OCI-LY7 (cell line): ENCODE measurements around the gene HGS. TPM values are rescaled to one million over a fixed set of nuclear protein-coding genes. Genes with fewer than 3 reads are reported as not detected.

ENCODE experiments used
- BruUV-seq: library from RNA; stranded (reverse); fragments of 400-500 nt; replicated peaks from 2 replicates; lab custom pipeline; 2021; lab: Mats Ljungman, UMichigan
- CTCF ChIA-PET: fragments of 300-600 bp; sonication (Branson Sonifier 250); formaldehyde crosslinking; loops from one replicate; lab custom pipeline; 2022; ENCODE audit warnings: antibody characterized with exemption; ENCODE audit not compliant: unreplicated experiment; lab: Charles Lee
- POLR2A ChIA-PET: fragments of 300-600 bp; sonication (Branson Sonifier 250); formaldehyde crosslinking; loops from one replicate; lab custom pipeline; 2022; ENCODE audit warnings: antibody characterized with exemption; lab: Charles Lee
- DNase-seq: peaks from one replicate; pipeline ENCODE4 v3.0.0-alpha.2; 2015; ENCODE audit warnings: low spot score
- H2AFZ ChIP-seq: fragments of 200-600 bp; sonication (generic), shearing (Covaris generic); 2 replicates; pipeline ENCODE4 v1.6.1; 2014; ENCODE audit warnings: mild to moderate bottlenecking, antibody characterized with exemption, low read length, moderate library complexity
- H3K27ac ChIP-seq: fragments of 200-600 bp; sonication (generic); 2 replicates; pipeline ENCODE4 v1.5.1; 2014; ENCODE audit warnings: mixed run types, low read depth, mild to moderate bottlenecking, moderate library complexity, low read length, inconsistent platforms; ENCODE audit not compliant: poor library complexity, severe bottlenecking
- H3K36me3 ChIP-seq: fragments of 200-600 bp; sonication (generic); 2 replicates; pipeline ENCODE4 v1.6.1; 2014; ENCODE audit warnings: mild to moderate bottlenecking, antibody characterized with exemption, low read length, moderate library complexity, mixed read lengths; ENCODE audit not compliant: insufficient read depth
- H3K4me1 ChIP-seq: fragments of 200-600 bp; sonication (generic); 2 replicates; pipeline ENCODE4 v1.5.1; 2014; ENCODE audit warnings: mild to moderate bottlenecking, low read length; ENCODE audit not compliant: insufficient read depth, poor library complexity, severe bottlenecking
- H3K4me2 ChIP-seq: fragments of 200-600 bp; sonication (generic); 2 replicates; pipeline ENCODE4 v1.6.1; 2014; ENCODE audit warnings: mild to moderate bottlenecking, low read length
- H3K4me3 ChIP-seq: fragments of 200-600 bp; sonication (generic); 2 replicates; pipeline ENCODE4 v1.5.1; 2014; ENCODE audit warnings: mild to moderate bottlenecking, low read depth, low read length; ENCODE audit not compliant: poor library complexity, severe bottlenecking
- H3K79me2 ChIP-seq: fragments of 200-600 bp; sonication (generic); 2 replicates; pipeline ENCODE4 v1.6.1; 2016; ENCODE audit warnings: low read depth, mild to moderate bottlenecking, low read length, moderate library complexity, mixed read lengths; ENCODE audit not compliant: insufficient read depth
- H3K9me2 ChIP-seq: fragments of 200-600 bp; sonication (generic); 2 replicates; pipeline ENCODE4 v1.6.1; 2016; ENCODE audit warnings: mild to moderate bottlenecking, low read length, mixed read lengths; ENCODE audit not compliant: insufficient read depth
- H3K9me3 ChIP-seq: fragments of 200-600 bp; sonication (generic); 2 replicates; pipeline ENCODE4 v1.6.1; 2014; ENCODE audit warnings: mild to moderate bottlenecking, mixed run types, low read length, mixed read lengths
- H4K20me1 ChIP-seq: fragments of 200-600 bp; sonication (generic); 2 replicates; pipeline ENCODE4 v1.6.1; 2014; ENCODE audit warnings: mild to moderate bottlenecking, antibody characterized with exemption, low read length, moderate library complexity, mixed read lengths; ENCODE audit not compliant: insufficient read depth
- EZH2phosphoT487 ChIP-seq: fragments of 200-600 bp; sonication (generic); IDR thresholded peaks from 2 replicates; pipeline ENCODE4 v1.6.1; 2018; ENCODE audit warnings: low read depth, borderline replicate concordance, mild to moderate bottlenecking, mixed run types, antibody characterized with exemption, low read length, moderate library complexity, mixed read lengths
- intact Hi-C: fragments of 100-400 bp; cut with micrococcal nuclease; formaldehyde crosslinking; loops from one replicate; pipeline ENCODE4 v1.10.0; 2022; ENCODE audit not compliant: unreplicated experiment
- microRNA-seq: library from miRNA; unstranded; fragments of <30 nt; microRNA quantifications from one replicate; pipeline ENCODE4 v1.2.0, GENCODE V29; 2022; ENCODE audit warnings: borderline replicate concordance
- small RNA-seq: library from RNA; depleted of rRNA; stranded (forward); fragments of <200 nt; gene quantifications from one replicate; pipeline ENCODE3, GENCODE V24; 2014
- total RNA-seq, 2 experiments: library from RNA; depleted of rRNA in 1 of 2; stranded (reverse); fragments of >200 nt in 1 of 2; shearing (Covaris generic) in 1 of 2; gene quantifications; 2 replicates each; pipeline ENCODE4 v1.2.3, GENCODE V29; 2014 to 2022
- TF ChIP-seq, protein P1 (sequence below): fragments of 200-600 bp; sonication (generic); conservative IDR thresholded peaks from 2 replicates; pipeline ENCODE4 v1.5.1; 2014; ENCODE audit warnings: mild to moderate bottlenecking, antibody characterized with exemption, low read length, moderate library complexity, mixed read lengths

HGS gene
- total RNA-seq, 2 experiments from 2014 or later = 162 to 175 TPM

DNA sequence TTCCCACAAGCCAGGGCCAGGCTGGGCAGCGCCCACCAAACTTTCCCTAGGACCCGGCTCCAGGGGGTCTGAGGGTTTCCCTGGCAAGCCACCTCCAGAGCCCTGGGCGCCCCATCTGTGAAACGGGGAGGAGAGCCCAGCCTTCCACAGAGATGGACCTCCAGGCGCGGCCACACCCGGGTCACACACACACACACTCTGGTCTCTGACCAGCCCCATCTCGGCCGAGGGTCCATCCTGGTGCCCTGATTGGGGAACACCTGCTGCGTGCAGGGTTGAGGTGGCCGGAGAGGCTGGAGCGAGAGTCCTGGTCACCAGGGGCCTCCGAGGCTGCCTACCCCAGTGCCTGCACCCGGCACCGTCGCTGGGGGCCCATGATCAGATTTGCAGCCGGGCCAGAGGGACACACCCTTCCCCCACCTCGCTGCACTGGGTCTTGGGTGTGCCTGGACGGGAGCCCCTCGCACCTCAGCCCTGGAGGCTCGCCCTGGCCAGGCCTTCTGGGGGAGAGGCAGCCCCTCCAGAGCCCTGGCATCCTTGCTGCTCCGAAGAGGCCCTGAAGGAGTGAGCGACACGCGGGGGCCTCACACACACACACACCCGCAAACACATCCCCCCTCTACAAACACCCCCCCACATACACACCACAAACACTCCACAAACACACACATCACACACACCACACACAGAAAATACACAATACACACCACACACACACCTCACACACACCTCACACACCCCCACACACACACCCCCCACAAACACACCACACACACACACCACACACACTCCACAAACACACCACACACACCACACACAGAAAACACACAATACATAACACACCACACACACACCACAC lies 58.0 kb downstream of the HGS start:
- Histone ChIP-seq H3K9me2 (no peaks in the 10 kb centered on the region), H3K4me1 (no peaks in the 10 kb centered on the region), H4K20me1 (no peaks in the 10 kb centered on the region), H3K4me2 (no peak overlapping the region), H3K27ac (no peak overlapping the region), H3K9me3 (no peaks in the 10 kb centered on the region), H3K36me3 (no peaks in the 10 kb centered on the region), H3K79me2 (no peaks in the 10 kb centered on the region), H3K4me3 (no peak overlapping the region), H2AFZ (no peak overlapping the region)
- POLR2A ChIA-PET = no interaction called here
- intact Hi-C loops = no loop called here
- CTCF ChIA-PET = no interaction called here
- no peak for TF ChIP-seq EZH2phosphoT487
- TF ChIP-seq, protein P1, sequence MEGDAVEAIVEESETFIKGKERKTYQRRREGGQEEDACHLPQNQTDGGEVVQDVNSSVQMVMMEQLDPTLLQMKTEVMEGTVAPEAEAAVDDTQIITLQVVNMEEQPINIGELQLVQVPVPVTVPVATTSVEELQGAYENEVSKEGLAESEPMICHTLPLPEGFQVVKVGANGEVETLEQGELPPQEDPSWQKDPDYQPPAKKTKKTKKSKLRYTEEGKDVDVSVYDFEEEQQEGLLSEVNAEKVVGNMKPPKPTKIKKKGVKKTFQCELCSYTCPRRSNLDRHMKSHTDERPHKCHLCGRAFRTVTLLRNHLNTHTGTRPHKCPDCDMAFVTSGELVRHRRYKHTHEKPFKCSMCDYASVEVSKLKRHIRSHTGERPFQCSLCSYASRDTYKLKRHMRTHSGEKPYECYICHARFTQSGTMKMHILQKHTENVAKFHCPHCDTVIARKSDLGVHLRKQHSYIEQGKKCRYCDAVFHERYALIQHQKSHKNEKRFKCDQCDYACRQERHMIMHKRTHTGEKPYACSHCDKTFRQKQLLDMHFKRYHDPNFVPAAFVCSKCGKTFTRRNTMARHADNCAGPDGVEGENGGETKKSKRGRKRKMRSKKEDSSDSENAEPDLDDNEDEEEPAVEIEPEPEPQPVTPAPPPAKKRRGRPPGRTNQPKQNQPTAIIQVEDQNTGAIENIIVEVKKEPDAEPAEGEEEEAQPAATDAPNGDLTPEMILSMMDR = no peak
- DNase-seq = no peak
- BruUV-seq = no TSS peak

Small RNA genes lying within 50 kb of the gene (microRNA-seq; reads per million reads assigned to microRNA genes)
- gene MIR6786 = 4.5 reads per million

Small RNA genes lying within 50 kb of the gene (small RNA-seq; reads per million reads assigned to genes)
- gene MIR6786 = not detected

Other genes with a start within 250 kb of the HGS start
- gene ACTG1, start 171.2 kb upstream of the HGS start, total RNA-seq (2014; rRNA removed; shearing (Covaris generic)) = 2,245 and 2,707 TPM in 2 replicates
- gene ACTG1, start 171.2 kb upstream of the HGS start, total RNA-seq (2022) = 2,459 and 2,894 TPM in 2 replicates
- gene FSCN2, start 155.6 kb upstream of the HGS start, total RNA-seq (2014; rRNA removed; shearing (Covaris generic)) = 1.3 and 1.6 TPM in 2 replicates
- gene FSCN2, start 155.6 kb upstream of the HGS start, total RNA-seq (2022) = 4.3 and 6.7 TPM in 2 replicates
- gene FAAP100, start 131.7 kb upstream of the HGS start, total RNA-seq (2014; rRNA removed; shearing (Covaris generic)) = 51.1 and 65.2 TPM in 2 replicates
- 64.4 and 74.2 TPM in 2 replicates for gene FAAP100, start 131.7 kb upstream of the HGS start, total RNA-seq (2022)
- 59.4 and 69.6 TPM in 2 replicates for gene NPLOC4, start 46.9 kb upstream of the HGS start, total RNA-seq (2014; rRNA removed; shearing (Covaris generic))
- gene NPLOC4, start 46.9 kb upstream of the HGS start, total RNA-seq (2022) = 118 and 119 TPM in 2 replicates
- 0.95 and 1.3 TPM in 2 replicates for gene TSPAN10, start 46.8 kb upstream of the HGS start, total RNA-seq (2014; rRNA removed; shearing (Covaris generic))
- gene TSPAN10, start 46.8 kb upstream of the HGS start, total RNA-seq (2022) = 1.7 and 2.4 TPM in 2 replicates
- gene PDE6G, start 27.5 kb upstream of the HGS start, total RNA-seq (2014; rRNA removed; shearing (Covaris generic)) = not detected in 2 replicates
- gene PDE6G, start 27.5 kb upstream of the HGS start, total RNA-seq (2022) = 0.44 TPM in 1 of 2 replicates, not detected in the other
- gene OXLD1, start 17.4 kb upstream of the HGS start, total RNA-seq (2014; rRNA removed; shearing (Covaris generic)) = 148 and 151 TPM in 2 replicates
- gene OXLD1, start 17.4 kb upstream of the HGS start, total RNA-seq (2022) = 116 and 121 TPM in 2 replicates
- gene CCDC137, start 17.3 kb upstream of the HGS start, total RNA-seq (2014; rRNA removed; shearing (Covaris generic)) = 39.4 and 39.9 TPM in 2 replicates
- gene CCDC137, start 17.3 kb upstream of the HGS start, total RNA-seq (2022) = 61.1 and 61.4 TPM in 2 replicates
- gene ARL16, start 214 bp upstream of the HGS start, total RNA-seq (2014; rRNA removed; shearing (Covaris generic)) = 86.1 and 86.4 TPM in 2 replicates
- gene ARL16, start 214 bp upstream of the HGS start, total RNA-seq (2022) = 49.8 and 52.2 TPM in 2 replicates
- 49.8 and 67.2 TPM in 2 replicates for gene MRPL12, start 19.4 kb downstream of the HGS start, total RNA-seq (2014; rRNA removed; shearing (Covaris generic))
- 143 and 189 TPM in 2 replicates for gene MRPL12, start 19.4 kb downstream of the HGS start, total RNA-seq (2022)
- 46.3 and 46.9 TPM in 2 replicates for gene SLC25A10, start 28.3 kb downstream of the HGS start, total RNA-seq (2014; rRNA removed; shearing (Covaris generic))
- 41.3 and 45.6 TPM in 2 replicates for gene SLC25A10, start 28.3 kb downstream of the HGS start, total RNA-seq (2022)
- not detected in 2 replicates for gene GCGR, start 120.1 kb downstream of the HGS start, total RNA-seq (2014; rRNA removed; shearing (Covaris generic))
- gene GCGR, start 120.1 kb downstream of the HGS start, total RNA-seq (2022) = not detected in 2 replicates
- 249 and 288 TPM in 2 replicates for gene MCRIP1, start 149.3 kb downstream of the HGS start, total RNA-seq (2014; rRNA removed; shearing (Covaris generic))
- 170 and 180 TPM in 2 replicates for gene MCRIP1, start 149.3 kb downstream of the HGS start, total RNA-seq (2022)
- not detected in 2 replicates for gene PPP1R27, start 151.0 kb downstream of the HGS start, total RNA-seq (2014; rRNA removed; shearing (Covaris generic))
- gene PPP1R27, start 151.0 kb downstream of the HGS start, total RNA-seq (2022) = not detected in 2 replicates
- 388 and 393 TPM in 2 replicates for gene P4HB, start 176.5 kb downstream of the HGS start, total RNA-seq (2014; rRNA removed; shearing (Covaris generic))
- gene P4HB, start 176.5 kb downstream of the HGS start, total RNA-seq (2022) = 502 and 577 TPM in 2 replicates
- 233 and 265 TPM in 2 replicates for gene ARHGDIA, start 187.3 kb downstream of the HGS start, total RNA-seq (2014; rRNA removed; shearing (Covaris generic))
- 663 and 715 TPM in 2 replicates for gene ARHGDIA, start 187.3 kb downstream of the HGS start, total RNA-seq (2022)
- 474 and 621 TPM in 2 replicates for gene ALYREF, start 207.6 kb downstream of the HGS start, total RNA-seq (2014; rRNA removed; shearing (Covaris generic))
- 377 and 431 TPM in 2 replicates for gene ALYREF, start 207.6 kb downstream of the HGS start, total RNA-seq (2022)
- gene ANAPC11, start 207.7 kb downstream of the HGS start, total RNA-seq (2014; rRNA removed; shearing (Covaris generic)) = 265 and 315 TPM in 2 replicates
- gene ANAPC11, start 207.7 kb downstream of the HGS start, total RNA-seq (2022) = 225 and 227 TPM in 2 replicates
- 3.2 and 3.9 TPM in 2 replicates for gene NPB, start 218.2 kb downstream of the HGS start, total RNA-seq (2014; rRNA removed; shearing (Covaris generic))
- gene NPB, start 218.2 kb downstream of the HGS start, total RNA-seq (2022) = 2.5 and 2.8 TPM in 2 replicates
- 70.1 and 70.4 TPM in 2 replicates for gene PCYT2, start 227.4 kb downstream of the HGS start, total RNA-seq (2014; rRNA removed; shearing (Covaris generic))
- 104 and 108 TPM in 2 replicates for gene PCYT2, start 227.4 kb downstream of the HGS start, total RNA-seq (2022)
- 43.3 and 49.1 TPM in 2 replicates for gene SIRT7, start 234.2 kb downstream of the HGS start, total RNA-seq (2014; rRNA removed; shearing (Covaris generic))
- 57.6 and 69.3 TPM in 2 replicates for gene SIRT7, start 234.2 kb downstream of the HGS start, total RNA-seq (2022)
- 16.9 and 22.7 TPM in 2 replicates for gene MAFG, start 243.7 kb downstream of the HGS start, total RNA-seq (2014; rRNA removed; shearing (Covaris generic))
- 30.1 and 33.6 TPM in 2 replicates for gene MAFG, start 243.7 kb downstream of the HGS start, total RNA-seq (2022)